IMR-90 (cell line): Measurements from ENCODE around the gene KIR2DL4. TPM values are rescaled to one million over a fixed set of nuclear protein-coding genes. Genes with fewer than 3 reads are reported as not detected.
"Not testable (repeated sequence)": the region's sequence is repeated elsewhere in the genome, so short reads cannot be mapped to it uniquely, and the experiment has no call there.

Experiments
- ATAC-seq: fragments of 200-7000 bp; cut with Tn5 transposase; 2 replicates; pipeline ENCODE4 v1.9.1; 2020; ENCODE audit warnings: low read depth, mild to moderate bottlenecking, moderate library complexity
- BruUV-seq: library from RNA; stranded (reverse); fragments of 400-500 nt; replicated peaks from 2 replicates; lab custom pipeline; 2021; lab: Mats Ljungman, UMichigan
- CTCF ChIA-PET: fragments of 300-600 bp; formaldehyde crosslinking; extraction: SDS; loops from one replicate; lab custom pipeline; 2021; ENCODE audit warnings: antibody characterized with exemption; lab: Yijun Ruan, JAX
- POLR2A ChIA-PET: fragments of 300-600 bp; sonication (Branson Sonifier 250); formaldehyde crosslinking; loops from one replicate; lab custom pipeline; 2022; ENCODE audit warnings: antibody characterized with exemption; ENCODE audit not compliant: unreplicated experiment; lab: Charles Lee
- DNase-seq: peaks from one replicate; pipeline ENCODE4 v3.0.0; 2013
- H2AFZ ChIP-seq: replicated peaks from 2 replicates; pipeline ENCODE3; 2013; ENCODE audit warnings: low read length, mild to moderate bottlenecking; ENCODE audit not compliant: poor library complexity
- H2AK5ac ChIP-seq: 2 replicates; pipeline ENCODE4 v1.6.1; 2013; ENCODE audit warnings: low read depth, low read length, inconsistent platforms
- H2AK9ac ChIP-seq: replicated peaks from 2 replicates; pipeline ENCODE3; 2013; ENCODE audit warnings: mild to moderate bottlenecking, low read depth, low read length, moderate library complexity; ENCODE audit not compliant: poor library complexity
- H2BK120ac ChIP-seq: 2 replicates; pipeline ENCODE4 v1.6.1; 2013; ENCODE audit warnings: low read depth, low read length, inconsistent platforms
- H2BK15ac ChIP-seq: 3 replicates; pipeline ENCODE4 v1.6.1; 2013; ENCODE audit warnings: low read depth, low read length, inconsistent platforms
- H2BK20ac ChIP-seq: 2 replicates; pipeline ENCODE4 v1.6.1; 2013; ENCODE audit warnings: low read depth, mild to moderate bottlenecking, inconsistent platforms, low read length, moderate library complexity
- H2BK5ac ChIP-seq: 2 replicates; pipeline ENCODE4 v1.6.1; 2013; ENCODE audit warnings: mild to moderate bottlenecking, low read depth, low read length, inconsistent platforms; ENCODE audit not compliant: poor library complexity, severe bottlenecking
- H3K14ac ChIP-seq: replicated peaks from 2 replicates; pipeline ENCODE4 v1.6.1; 2013; ENCODE audit warnings: low read depth, low read length, inconsistent platforms
- H3K18ac ChIP-seq: 2 replicates; pipeline ENCODE4 v1.6.1; 2013; ENCODE audit warnings: low read depth, low read length, control low read depth
- H3K23ac ChIP-seq: 2 replicates; pipeline ENCODE4 v1.6.1; 2013; ENCODE audit warnings: low read depth, low read length, inconsistent platforms
- H3K27ac ChIP-seq: 2 replicates; pipeline ENCODE4 v1.5.1; 2013; ENCODE audit warnings: mild to moderate bottlenecking, control low read depth, low read length; ENCODE audit not compliant: insufficient read depth
- H3K27me3 ChIP-seq: 2 replicates; pipeline ENCODE4 v1.6.1; 2013; ENCODE audit warnings: low read length; ENCODE audit not compliant: control insufficient read depth, insufficient read depth
- H3K36me3 ChIP-seq: 2 replicates; pipeline ENCODE4 v1.6.1; 2013; ENCODE audit warnings: low read length, mixed read lengths; ENCODE audit not compliant: control insufficient read depth, insufficient read depth
- H3K4ac ChIP-seq: 2 replicates; pipeline ENCODE4 v1.6.1; 2013; ENCODE audit warnings: low read depth, low read length, inconsistent platforms
- H3K4me1 ChIP-seq: 2 replicates; pipeline ENCODE4 v1.6.1; 2013; ENCODE audit warnings: low read length, mixed read lengths; ENCODE audit not compliant: control insufficient read depth, insufficient read depth
- H3K4me2 ChIP-seq: 2 replicates; pipeline ENCODE4 v1.6.1; 2013; ENCODE audit warnings: low read depth, mild to moderate bottlenecking, control low read depth, low read length, moderate library complexity
- H3K4me3 ChIP-seq: 2 replicates; pipeline ENCODE4 v1.5.1; 2013; ENCODE audit warnings: low read depth, mild to moderate bottlenecking, control low read depth, low read length, moderate library complexity; ENCODE audit not compliant: insufficient read depth
- H3K56ac ChIP-seq: 2 replicates; pipeline ENCODE4 v1.6.1; 2013; ENCODE audit warnings: low read length, inconsistent platforms; ENCODE audit not compliant: insufficient read depth; ENCODE audit errors: extremely low read depth
- H3K79me1 ChIP-seq, 2 experiments: 2 replicates each; pipeline ENCODE4 v1.6.1; 2013; ENCODE audit warnings: low read length in 2 of 2, inconsistent platforms in 1 of 2, low read depth in 1 of 2
- H3K9ac ChIP-seq: 2 replicates; pipeline ENCODE4 v1.6.1; 2013; ENCODE audit warnings: low read depth, low read length, control low read depth
- H3K9me1 ChIP-seq: 2 replicates; pipeline ENCODE4 v1.6.1; 2013; ENCODE audit warnings: low read length, inconsistent platforms; ENCODE audit not compliant: insufficient read depth
- H3K9me3 ChIP-seq: 2 replicates; pipeline ENCODE4 v1.6.1; 2013; ENCODE audit warnings: low read length; ENCODE audit not compliant: control insufficient read depth, insufficient read depth
- H4K20me1 ChIP-seq: 2 replicates; pipeline ENCODE4 v1.6.1; 2013; ENCODE audit warnings: low read length, inconsistent platforms; ENCODE audit not compliant: insufficient read depth
- H4K5ac ChIP-seq: 2 replicates; pipeline ENCODE4 v1.6.1; 2013; ENCODE audit warnings: mild to moderate bottlenecking, low read depth, low read length, control low read depth
- H4K8ac ChIP-seq, 2 experiments: 2 replicates each; pipeline ENCODE4 v1.6.1; 2013; ENCODE audit warnings: low read depth in 2 of 2, low read length in 2 of 2, control low read depth in 1 of 2, inconsistent platforms in 1 of 2
- H4K91ac ChIP-seq: 2 replicates; pipeline ENCODE4 v1.6.1; 2013; ENCODE audit warnings: low read depth, low read length, inconsistent platforms; ENCODE audit not compliant: insufficient read depth
- WGBS, 2 experiments: methylation state at CpG; one replicate each; pipeline versions ENCODE4 v1.1.5 to v1.1.7; 2013; ENCODE audit warnings: missing lambda C conversion rate in 2 of 2; ENCODE audit not compliant: insufficient read length in 1 of 2; ENCODE audit errors: extremely low coverage in 2 of 2; 5-methylcytosine and 5-hydroxymethylcytosine counted together
- dilution Hi-C: fragments of 300-500 bp; cut with HindIII; formaldehyde crosslinking; loops from one replicate; pipeline ENCODE4 v1.14.3; 2018; ENCODE audit warnings: low sequenced_read_pairs; ENCODE audit not compliant: unreplicated experiment
- in situ Hi-C: fragments of 300-500 bp; cut with MboI; formaldehyde crosslinking; loops from 3 replicates; pipeline ENCODE4 v1.14.3; 2019; ENCODE audit warnings: low sequenced_read_pairs, inconsistent platforms, mixed read lengths
- intact Hi-C: fragments of 100-400 bp; cut with micrococcal nuclease; formaldehyde crosslinking; loops from 2 replicates; pipeline ENCODE4 v1.10.0; 2022
- polyA plus RNA-seq, 3 experiments: library from polyadenylated mRNA; depleted of rRNA; stranded (reverse); fragments of >200 nt; gene quantifications; 2 replicates each; pipeline ENCODE4 v1.2.3, GENCODE V29; 2012; ENCODE audit warnings: low replicate concordance in 1 of 3
- total RNA-seq: library from RNA; depleted of rRNA; stranded (reverse); fragments of >200 nt; gene quantifications from 2 replicates; pipeline ENCODE4 v1.2.3, GENCODE V29; 2012

KIR2DL4 gene
- total and polyA plus RNA-seq, 2 of the 4 experiments (the other 2 are of a cell fraction) = not detected

DNA sequence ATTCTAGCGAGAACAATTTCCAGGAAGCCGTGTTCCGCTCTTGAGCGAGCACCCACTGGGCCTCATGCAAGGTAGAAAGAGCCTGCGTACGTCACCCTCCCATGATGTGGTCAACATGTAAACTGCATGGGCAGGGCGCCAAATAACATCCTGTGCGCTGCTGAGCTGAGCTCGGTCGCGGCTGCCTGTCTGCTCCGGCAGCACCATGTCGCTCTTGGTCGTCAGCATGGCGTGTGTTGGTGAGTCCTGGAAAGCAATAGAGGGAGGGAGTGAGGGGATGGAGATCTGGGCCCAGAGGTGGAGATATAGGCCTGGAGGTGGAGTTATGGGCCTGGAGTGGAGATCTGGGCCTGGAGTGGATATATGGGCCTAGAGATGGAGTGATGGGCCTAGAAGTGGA is 33.8 kb upstream of the KIR2DL4 start, which contains the start of gene KIR2DL1:
Gene KIR2DL1, plus strand, starts transcription at position 148 of the 400 bp plus-strand sequence. Its CDS starts 58 bp downstream, at position 206.
- H3K36me3 ChIP-seq, H4K91ac ChIP-seq, H2BK15ac ChIP-seq, intact Hi-C loops, H3K23ac ChIP-seq, CTCF ChIA-PET, dilution Hi-C loops, H3K4me2 ChIP-seq, DNase-seq, H4K5ac ChIP-seq, H2BK5ac ChIP-seq, H4K8ac ChIP-seq, H3K4ac ChIP-seq, in situ Hi-C loops, H2AK5ac ChIP-seq, H2AK9ac ChIP-seq, H3K9me1 ChIP-seq, H3K9ac ChIP-seq, H3K27ac ChIP-seq, H2BK120ac ChIP-seq, H3K4me1 ChIP-seq, H3K18ac ChIP-seq, H2BK20ac ChIP-seq, H3K79me1 ChIP-seq, POLR2A ChIA-PET, H3K4me3 ChIP-seq, H4K20me1 ChIP-seq, ATAC-seq, H3K56ac ChIP-seq, H3K14ac ChIP-seq, H3K27me3 ChIP-seq, H2AFZ ChIP-seq, H3K9me3 ChIP-seq, BruUV-seq: not testable (repeated sequence)
- no CpG with 5 or more reads among the region's 15 CpGs for WGBS, 2 experiments

DNA sequence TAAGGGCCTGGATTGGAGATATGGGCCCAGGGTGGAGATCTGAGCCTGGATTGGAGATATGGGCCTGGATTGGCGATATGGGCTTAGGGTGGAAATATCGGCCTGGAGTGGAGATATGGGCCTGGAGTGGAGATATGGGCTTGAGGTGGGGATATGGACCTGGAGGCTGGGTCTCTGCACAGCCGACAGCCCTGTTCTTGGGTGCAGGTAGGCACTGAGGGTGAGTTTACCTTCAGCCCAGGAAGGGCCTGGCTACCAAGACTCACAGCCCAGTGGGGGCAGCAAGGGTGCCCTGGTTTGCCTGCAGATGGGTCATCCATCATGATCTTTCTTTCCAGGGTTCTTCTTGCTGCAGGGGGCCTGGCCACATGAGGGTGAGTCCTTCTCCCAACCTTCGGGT is 32.9 kb upstream of the KIR2DL4 start:
- H3K9me3 ChIP-seq, H3K4me1 ChIP-seq, H3K56ac ChIP-seq, H3K36me3 ChIP-seq, H4K20me1 ChIP-seq, H3K27me3 ChIP-seq, dilution Hi-C loops, DNase-seq, H3K14ac ChIP-seq, H3K4me2 ChIP-seq, H2BK20ac ChIP-seq, in situ Hi-C loops, H2AK9ac ChIP-seq, H2AK5ac ChIP-seq, H3K79me1 ChIP-seq, H4K5ac ChIP-seq, H3K9me1 ChIP-seq, H3K18ac ChIP-seq, H2AFZ ChIP-seq, H4K91ac ChIP-seq, BruUV-seq, H2BK15ac ChIP-seq, intact Hi-C loops, H3K4ac ChIP-seq, H3K9ac ChIP-seq, H4K8ac ChIP-seq, POLR2A ChIA-PET, H3K23ac ChIP-seq, CTCF ChIA-PET, H2BK5ac ChIP-seq, H2BK120ac ChIP-seq, H3K4me3 ChIP-seq, ATAC-seq, H3K27ac ChIP-seq: not testable (repeated sequence)
- no CpG with 5 or more reads among the region's 4 CpGs for WGBS, 2 experiments
